ENCODE results near the gene MGRN1.

GRCh38 chr16:4586291-4586690 is 38.3 kb upstream of the MGRN1 start:
- TF ChIP-seq GATA2 (IDR thresholded peaks at IDR 0.05; ENCODE audit: low read depth, low read length) (no peak), GATA3 (IDR thresholded peaks at IDR 0.05; ENCODE audit: low read depth, low read length) (no peak)
